NCI-H2171 treated with DMSO at 0.1 percent for 48 hours (cell line): ENCODE measurements around the gene JCAD.

Experiments used
- DNase-seq: peaks from one replicate; lab custom pipeline; 2025; lab: John Stamatoyannopoulos, UW

The JCAD gene

DNA sequence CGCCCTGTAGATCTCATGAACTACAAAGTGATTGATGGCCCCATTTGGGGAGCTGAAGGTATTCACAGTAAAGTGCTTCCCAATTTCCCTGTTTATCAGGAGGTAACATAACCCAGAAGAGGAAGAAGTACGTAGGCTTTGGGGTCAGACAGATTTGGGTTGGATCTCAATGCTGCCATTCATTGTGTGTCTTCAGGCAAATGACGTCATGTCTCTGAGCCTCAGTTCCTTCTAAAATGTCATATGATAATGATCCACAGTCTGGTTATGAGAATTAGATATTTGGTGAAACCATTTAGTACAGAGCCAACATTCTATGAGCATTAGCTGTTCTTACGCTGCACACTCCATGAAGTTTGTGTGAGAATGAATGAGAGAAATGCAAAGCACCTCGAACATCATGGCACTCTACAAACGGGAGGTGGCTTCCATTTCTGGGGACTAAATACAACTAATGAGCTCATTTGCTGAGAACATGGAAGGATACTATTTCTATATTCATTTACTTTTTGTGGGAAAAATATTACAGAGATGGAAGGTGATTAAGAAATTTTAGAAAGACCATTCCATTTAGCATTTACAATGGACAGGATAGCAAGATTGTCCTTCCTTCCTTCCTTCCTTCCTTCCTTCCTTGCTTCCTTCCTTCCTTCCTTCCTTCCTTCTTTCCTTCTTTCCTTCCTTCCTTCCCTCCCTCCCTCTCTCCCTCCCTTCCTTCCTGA lies 13.8 kb upstream of the JCAD start:
- DNase-seq: no peak

DNA sequence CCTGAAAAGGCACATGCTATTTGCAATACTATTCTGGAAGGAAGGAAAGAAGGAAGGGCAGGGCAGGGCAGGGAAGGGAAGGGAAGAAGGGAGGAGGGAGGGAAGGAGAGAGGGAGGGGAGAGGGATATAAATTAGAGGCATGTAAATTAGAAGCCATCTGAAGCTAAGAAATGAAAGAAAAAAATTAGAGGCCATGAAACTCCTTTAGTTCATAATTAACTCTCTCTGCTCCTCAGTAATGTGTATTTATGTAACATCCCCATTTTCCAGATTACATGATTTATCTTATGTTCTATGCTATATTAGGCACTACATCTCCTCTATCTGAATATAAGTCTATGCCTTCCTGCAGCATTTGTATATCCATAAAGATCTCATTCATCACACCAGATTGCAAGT lies 12.7 kb upstream of the JCAD start:
- DNase-seq: no peak

GRCh38 chr10:30070001-30070685 lies 10.8 kb upstream of the JCAD start:
- DNase-seq: no peak

GRCh38 chr10:30068492-30069223 lies 9.3 kb upstream of the JCAD start:
- DNase-seq: no peak

- no peak for DNase-seq
Measured at GRCh38 chr10:30063099-30063498, 3.7 kb upstream of the JCAD start.

DNA sequence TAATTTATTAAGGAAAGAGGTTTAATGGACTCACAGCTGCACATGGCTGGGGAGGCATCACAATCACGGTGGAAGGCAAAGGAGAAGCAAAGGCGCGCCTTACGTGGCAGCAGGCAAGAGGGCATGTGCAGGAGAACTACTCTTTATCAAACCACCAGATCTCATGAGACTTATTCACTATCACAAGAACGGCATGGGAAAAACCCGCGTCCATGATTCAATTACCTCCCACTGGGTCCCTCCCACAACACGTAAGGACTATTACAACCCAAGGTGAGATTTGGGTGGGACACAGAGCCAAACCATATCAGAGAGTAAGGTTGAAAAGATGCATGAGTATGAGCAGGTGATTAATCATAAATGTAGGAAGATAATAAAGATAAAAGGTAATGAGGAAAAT lies 3.2 kb upstream of the JCAD start:
- no peak for DNase-seq

- no peak for DNase-seq
Measured at GRCh38 chr10:30062090-30062489, 2.7 kb upstream of the JCAD start.

DNA sequence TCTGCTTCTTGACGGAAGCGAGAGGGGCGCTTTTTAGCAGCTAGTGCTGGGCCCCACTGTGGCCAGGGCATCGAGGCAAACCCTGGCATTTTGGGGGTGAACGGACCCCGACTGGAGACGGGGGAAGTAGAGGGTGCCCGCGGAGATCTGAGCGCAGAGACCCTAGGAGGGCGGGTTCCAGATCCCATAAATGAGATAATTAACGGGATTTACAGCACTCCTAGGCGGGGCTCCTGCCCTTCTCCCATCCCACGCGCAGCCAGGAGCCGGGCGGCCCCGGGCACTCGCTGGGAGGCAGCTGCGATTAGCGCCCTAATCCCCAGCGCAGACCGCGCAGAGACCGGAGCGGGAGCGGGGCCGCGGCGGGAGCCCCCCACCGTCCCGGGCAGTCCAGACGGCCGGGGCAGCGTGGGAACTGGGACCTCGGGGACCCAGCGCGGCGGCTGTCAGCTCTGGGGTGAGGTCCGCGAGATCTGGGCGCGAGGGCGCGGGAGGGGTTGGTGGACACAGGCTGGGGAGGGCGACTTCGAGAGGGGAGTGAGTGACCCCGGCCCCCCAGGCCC lies 735 bp downstream of the JCAD start:
- DNase-seq: no peak

DNA sequence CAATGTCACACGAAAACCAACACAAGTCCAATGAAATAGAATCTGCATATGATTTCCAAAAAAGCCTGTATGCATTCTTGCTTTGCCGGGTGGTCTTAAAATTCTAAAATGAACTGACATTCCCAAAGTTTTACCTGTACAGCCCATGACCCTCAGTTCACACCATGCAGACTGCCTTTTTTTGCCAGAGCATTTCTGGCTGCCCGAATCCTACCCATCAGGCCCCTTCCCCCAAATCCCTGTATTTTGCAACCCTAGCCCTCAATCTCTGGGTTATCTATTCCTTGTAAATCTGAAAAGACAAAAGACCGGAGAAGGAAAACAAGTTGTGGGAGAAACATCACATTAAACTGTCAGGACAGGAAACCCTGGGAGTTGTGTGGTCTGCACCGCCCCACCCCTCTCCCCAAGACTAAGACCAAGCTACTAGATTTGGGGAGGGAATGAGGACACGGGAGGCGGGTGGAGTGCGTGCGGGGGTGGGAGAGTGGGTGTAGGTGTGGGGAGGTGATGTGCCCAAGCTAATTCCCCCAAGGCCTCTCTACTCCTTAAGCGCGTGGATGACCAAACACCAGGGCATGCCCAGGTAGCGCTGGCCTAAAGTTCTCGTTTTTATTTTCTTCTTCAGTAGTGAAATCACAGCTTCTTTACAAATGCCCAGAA lies 1.4 kb downstream of the JCAD start:
- no peak for DNase-seq

DNA sequence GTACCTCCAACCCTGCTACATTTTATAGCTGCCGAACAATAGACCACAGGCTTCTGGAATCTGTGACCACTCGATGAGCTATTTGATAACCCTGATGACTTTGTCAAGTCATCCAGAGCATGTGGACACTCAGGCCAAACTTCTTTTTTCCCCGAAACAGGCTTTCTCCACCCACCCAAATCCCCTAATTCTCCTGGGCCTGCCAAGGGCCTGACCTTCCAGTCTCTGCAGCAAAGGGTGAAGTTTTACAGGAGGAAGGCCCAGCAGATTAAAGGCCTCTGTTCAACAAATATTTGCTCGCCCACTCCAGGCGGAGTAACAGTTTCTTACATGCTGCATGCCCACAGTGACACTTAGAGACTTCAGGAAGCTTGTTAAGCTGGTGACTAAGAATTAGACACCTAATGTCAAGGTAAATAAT lies 2.0 kb downstream of the JCAD start:
- no peak for DNase-seq

DNA sequence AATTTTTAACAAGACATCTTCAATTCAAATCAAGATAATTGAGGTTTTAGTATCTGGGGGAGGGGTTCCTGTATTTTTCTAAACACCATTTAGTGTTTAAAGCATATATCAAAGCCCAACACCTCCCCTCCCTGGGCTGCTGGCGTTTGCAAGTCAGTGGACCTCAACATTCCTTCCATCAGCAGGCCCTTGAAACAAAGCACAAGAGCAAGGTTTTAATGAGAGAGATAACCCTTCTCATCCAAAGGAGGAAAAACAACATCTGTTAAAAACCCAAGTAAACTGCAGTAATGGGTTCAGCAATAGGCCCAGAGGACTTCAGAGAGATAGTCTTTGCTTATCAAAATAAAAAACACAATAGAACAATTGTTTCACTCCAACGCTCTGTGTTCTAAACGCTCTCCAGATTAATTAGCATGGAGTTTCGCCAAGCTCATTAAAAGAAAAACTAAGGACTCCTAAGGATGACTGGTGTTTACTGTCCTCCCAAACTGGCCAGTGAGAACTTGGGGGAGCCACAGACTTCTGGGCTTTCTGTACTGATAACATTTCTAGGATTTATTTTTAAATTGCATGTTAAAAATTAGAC lies 2.5 kb downstream of the JCAD start:
- no peak for DNase-seq

- DNase-seq: no peak
Measured at GRCh38 chr10:30056281-30056680, 3.1 kb downstream of the JCAD start.

GRCh38 chr10:30055226-30055662 lies 4.1 kb downstream of the JCAD start:
- no peak for DNase-seq

DNA sequence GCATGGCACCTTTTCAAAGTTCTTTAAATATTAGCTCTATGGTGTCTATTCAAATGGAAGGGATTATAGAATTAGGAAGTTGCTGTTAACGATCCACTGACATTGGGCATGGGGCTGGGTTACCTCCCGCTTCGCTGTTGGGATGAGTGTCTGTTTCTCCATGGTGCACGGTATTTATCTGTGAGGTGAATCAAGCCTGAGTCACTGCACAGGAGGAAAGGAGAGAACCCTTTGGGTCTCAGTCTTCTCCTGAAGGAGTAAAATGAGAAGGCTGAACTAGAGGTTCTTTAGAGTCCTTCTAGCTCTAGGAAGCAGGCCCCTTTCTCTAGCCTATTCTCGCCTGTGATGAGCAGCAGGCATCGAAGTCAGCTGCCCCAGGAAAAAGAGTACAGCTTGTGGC lies 7.3 kb downstream of the JCAD start:
- DNase-seq: no peak

DNA sequence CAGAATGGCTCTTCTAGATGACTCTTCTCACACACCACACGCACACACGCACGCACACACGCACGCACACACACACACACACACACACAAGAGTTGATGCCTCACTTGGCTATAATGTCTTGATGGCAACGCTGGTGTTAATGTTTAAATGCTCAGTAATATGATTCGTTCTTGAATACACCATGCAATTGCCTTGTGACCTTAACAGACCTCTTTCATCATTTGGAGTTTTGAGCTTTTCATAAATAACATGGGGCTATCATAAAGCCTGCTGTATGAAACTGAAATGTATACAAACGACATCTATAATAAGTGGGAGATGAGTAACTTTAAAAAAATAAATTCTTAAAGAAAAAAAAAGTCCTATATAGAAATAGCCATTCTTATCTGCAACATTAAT lies 8.2 kb downstream of the JCAD start:
- no peak for DNase-seq

DNA sequence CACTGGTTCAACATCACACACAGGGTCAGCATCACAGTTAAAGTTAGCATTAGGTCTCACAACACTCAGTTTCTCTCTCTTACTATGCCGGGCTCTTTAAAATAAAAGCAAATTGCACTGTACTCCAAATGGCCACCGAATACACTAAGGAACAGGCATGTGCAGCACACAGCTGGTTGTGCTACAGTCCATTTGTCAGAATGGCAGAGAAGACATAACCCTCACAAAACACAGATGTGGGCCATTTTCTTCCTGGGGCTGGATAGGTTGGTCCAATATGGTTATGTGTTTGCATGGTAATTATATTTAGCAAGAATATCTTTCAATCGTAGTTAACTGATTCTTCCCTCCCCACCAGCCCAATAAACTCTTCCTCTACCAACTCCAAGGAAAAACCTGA lies 9.0 kb downstream of the JCAD start:
- no peak for DNase-seq

- no peak for DNase-seq
Measured at GRCh38 chr10:30048768-30049517, 10.4 kb downstream of the JCAD start.

DNA sequence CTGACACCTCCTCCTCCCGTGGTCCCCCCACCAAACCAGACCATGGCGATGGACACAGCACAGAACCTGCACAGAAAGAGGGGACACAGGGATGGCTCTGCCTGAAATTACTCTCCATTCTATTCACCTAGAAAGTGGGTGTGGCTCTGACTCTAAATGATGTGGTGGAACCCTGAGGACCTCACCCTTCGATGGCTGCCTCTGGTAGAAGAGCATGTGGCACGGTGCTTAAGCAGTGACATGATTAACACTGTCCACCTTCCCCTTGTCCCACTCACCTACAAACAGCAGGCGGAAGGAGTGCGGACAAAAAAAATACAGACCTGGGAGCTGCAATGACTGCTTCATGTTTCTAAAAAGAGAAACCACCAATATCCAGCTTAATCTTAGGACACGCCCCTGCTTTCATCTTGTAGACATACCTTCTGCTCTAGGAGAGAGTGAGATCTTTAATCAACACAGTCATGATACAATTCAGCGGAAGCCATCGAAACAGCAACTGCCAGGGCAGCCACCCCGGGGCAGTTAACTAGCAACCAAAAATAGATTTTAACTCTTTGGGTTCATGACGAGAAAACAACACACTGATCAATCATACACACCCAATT lies 11.4 kb downstream of the JCAD start:
- DNase-seq: no peak

- DNase-seq: no peak
Measured at GRCh38 chr10:30047430-30047829, 12.0 kb downstream of the JCAD start.

DNA sequence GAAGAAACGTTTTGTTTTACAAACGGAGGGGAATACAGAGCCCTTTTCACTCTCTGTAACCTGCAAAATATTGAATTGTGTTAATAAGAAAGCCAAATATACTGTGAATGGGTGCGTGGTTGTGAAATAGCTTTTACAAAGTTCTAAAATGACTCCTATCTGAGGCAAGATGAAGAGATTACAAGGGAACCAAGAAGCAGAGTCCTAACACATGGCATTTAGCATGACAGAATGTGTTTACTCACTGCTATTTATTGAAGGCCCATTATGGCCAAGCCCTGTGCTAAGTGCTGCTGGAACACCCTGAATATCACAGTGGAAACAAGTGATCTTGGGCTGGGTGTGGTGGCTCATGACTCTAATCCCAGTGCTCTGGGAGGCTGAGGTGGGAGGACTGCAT lies 12.9 kb downstream of the JCAD start:
- DNase-seq: no peak

GRCh38 chr10:30045961-30046360 lies 13.4 kb downstream of the JCAD start:
- DNase-seq: no peak
